Peyer's patch (tissue), 4 donors: ENCODE data around the gene MERTK.

ENCODE experiments used
- POLR2A ChIP-seq, 2 donors: fragments of 450-650 bp; IDR thresholded peaks; one replicate each; pipeline ENCODE4 v1.5.1; 2017; ENCODE audit warnings: antibody characterized with exemption in 2 of 2, mild to moderate bottlenecking in 2 of 2, moderate library complexity in 2 of 2
- TF ChIP-seq, protein P1 (sequence below), 6 experiments: fragments of 450-650 bp in 4 of 6; fragments of 200-600 bp in 2 of 6; sonication (generic) in 1 of 6; IDR thresholded peaks; one replicate each; pipeline ENCODE4 v1.5.1; 2017 to 2019; ENCODE audit warnings: antibody characterized with exemption in 6 of 6, mild to moderate bottlenecking in 3 of 6, moderate library complexity in 1 of 6

- TF ChIP-seq, protein P1, sequence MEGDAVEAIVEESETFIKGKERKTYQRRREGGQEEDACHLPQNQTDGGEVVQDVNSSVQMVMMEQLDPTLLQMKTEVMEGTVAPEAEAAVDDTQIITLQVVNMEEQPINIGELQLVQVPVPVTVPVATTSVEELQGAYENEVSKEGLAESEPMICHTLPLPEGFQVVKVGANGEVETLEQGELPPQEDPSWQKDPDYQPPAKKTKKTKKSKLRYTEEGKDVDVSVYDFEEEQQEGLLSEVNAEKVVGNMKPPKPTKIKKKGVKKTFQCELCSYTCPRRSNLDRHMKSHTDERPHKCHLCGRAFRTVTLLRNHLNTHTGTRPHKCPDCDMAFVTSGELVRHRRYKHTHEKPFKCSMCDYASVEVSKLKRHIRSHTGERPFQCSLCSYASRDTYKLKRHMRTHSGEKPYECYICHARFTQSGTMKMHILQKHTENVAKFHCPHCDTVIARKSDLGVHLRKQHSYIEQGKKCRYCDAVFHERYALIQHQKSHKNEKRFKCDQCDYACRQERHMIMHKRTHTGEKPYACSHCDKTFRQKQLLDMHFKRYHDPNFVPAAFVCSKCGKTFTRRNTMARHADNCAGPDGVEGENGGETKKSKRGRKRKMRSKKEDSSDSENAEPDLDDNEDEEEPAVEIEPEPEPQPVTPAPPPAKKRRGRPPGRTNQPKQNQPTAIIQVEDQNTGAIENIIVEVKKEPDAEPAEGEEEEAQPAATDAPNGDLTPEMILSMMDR (IDR thresholded peaks at IDR 0.05) = no peak
- TF ChIP-seq POLR2A (IDR thresholded peaks at IDR 0.05) = no peak
Measured at GRCh38 chr2:112035786-112036185, 137.4 kb downstream of the MERTK start.
